Glutamatergic neuron (in vitro differentiated cells): ENCODE measurements around the gene CAVIN1. TPM values are rescaled to one million over a fixed set of nuclear protein-coding genes. Genes with fewer than 3 reads are reported as not detected.

Source experiments
- DNase-seq: peaks from one replicate; pipeline ENCODE4 v3.0.0; 2022
- H3K27ac Mint-ChIP-seq: one replicate; pipeline ENCODE4 v1.8.0; 2020; ENCODE audit warnings: mild to moderate bottlenecking, mixed read lengths, inconsistent platforms; ENCODE audit not compliant: unreplicated experiment
- H3K27me3 Mint-ChIP-seq: one replicate; pipeline ENCODE4 v1.8.0; 2020; ENCODE audit warnings: mild to moderate bottlenecking, moderate library complexity, mixed read lengths, inconsistent platforms; ENCODE audit not compliant: unreplicated experiment
- H3K36me3 Mint-ChIP-seq: one replicate; pipeline ENCODE4 v1.8.0; 2020; ENCODE audit warnings: mild to moderate bottlenecking, mixed read lengths, inconsistent platforms; ENCODE audit not compliant: unreplicated experiment
- H3K4me1 Mint-ChIP-seq: one replicate; pipeline ENCODE4 v1.8.0; 2020; ENCODE audit warnings: mild to moderate bottlenecking, low read depth, mixed read lengths, inconsistent platforms; ENCODE audit not compliant: unreplicated experiment
- H3K4me3 Mint-ChIP-seq: one replicate; pipeline ENCODE4 v1.8.0; 2020; ENCODE audit warnings: mild to moderate bottlenecking, mixed read lengths, inconsistent platforms; ENCODE audit not compliant: unreplicated experiment
- H3K9me3 Mint-ChIP-seq: one replicate; pipeline ENCODE4 v1.8.0; 2020; ENCODE audit warnings: mild to moderate bottlenecking, moderate library complexity, mixed read lengths, inconsistent platforms; ENCODE audit not compliant: unreplicated experiment
- CTCF ChIP-seq: fragments of 200-600 bp; sonication (generic); IDR thresholded peaks from one replicate; pipeline ENCODE4 v1.5.0; 2021; ENCODE audit not compliant: partially characterized antibody, unreplicated experiment
- total RNA-seq: library from RNA; stranded (reverse); fragmentation: NEBNext Ultra II Directional; extraction: Animal tissue kit (Norgen Biotek cat#: 25700); gene quantifications from one replicate; pipeline ENCODE4 v1.2.1, GENCODE V29; 2021; ENCODE audit not compliant: unreplicated experiment

Gene CAVIN1
- total RNA-seq, 1 donor from 2014 or later, result 0.32 TPM

DNA sequence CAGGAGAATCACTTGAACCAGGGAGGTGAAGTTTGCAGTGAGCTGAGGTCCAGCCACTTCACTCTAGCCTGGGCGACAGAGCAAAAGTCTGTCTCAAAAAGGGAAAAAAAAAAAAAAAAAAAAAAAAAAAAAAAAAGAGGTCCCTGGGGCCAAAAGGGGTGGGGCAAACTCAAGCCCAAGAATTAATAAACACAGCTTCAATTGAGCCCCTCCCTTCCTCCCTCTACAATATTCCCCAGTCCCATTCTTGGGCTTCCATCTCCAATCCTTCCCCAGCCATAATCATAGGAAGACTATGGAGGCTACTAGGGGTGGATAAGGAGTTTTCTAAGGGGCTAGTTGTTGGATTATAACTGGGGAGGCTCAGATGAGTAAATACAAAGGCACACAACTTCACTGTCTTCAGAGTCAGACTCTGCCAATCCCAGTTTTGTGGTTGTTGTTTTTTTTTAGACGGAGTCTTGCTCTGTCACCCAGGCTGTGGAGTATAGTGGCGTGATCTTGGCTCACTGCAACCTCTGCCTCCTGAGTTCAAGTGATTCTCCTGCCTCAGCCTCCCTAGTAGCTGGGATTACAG, 9.5 kb downstream of the CAVIN1 start:
- Mint-ChIP-seq H3K36me3 (no peaks in the 10 kb centered on the region), H3K9me3 (no peaks in the 10 kb centered on the region), H3K4me3 (no peak overlapping the region), H3K4me1 (no peaks in the 10 kb centered on the region), H3K27me3 (peaks cover 1% of the 10 kb centered on the region), H3K27ac (no peak overlapping the region)
- TF ChIP-seq CTCF, result no peak
- DNase-seq, result no peak

DNA sequence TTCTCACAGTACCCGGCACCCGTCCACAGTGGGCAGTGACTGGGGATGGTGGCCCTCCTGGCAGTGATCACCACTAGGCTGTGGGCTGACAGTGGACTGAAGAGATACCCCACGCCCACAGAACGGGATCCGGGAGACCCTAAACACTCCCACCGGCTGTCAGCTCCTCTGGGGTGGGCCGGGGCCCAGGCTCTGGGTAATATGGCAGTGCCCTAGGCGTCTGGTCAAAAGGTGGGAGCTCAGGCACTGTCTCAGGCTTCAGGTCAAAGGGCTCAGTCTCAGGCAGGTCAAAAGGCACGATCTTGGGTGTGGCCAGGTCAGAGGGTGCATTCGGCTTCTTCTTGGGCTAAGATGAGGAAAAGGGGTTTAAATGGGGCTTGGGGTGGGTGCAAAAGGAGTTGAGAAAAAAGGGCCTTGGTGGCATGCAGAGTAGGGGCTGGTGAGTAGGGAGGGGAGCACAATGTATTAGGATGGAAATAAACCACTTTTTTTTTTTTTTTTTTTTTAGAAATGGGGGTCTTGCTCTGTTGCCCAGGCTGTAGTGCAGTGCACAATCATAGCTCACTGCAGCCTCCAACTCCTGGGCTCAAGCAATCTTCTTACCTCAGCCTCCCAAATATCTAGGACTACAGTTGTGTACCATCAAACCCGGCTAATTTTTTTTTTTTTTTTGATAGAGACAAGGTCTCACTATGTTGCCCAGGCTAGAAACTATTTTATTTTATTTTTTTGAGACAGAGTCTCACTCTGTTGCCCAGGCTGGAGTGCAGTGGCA, 11.0 kb downstream of the CAVIN1 start:
- no peak for TF ChIP-seq CTCF
- no peaks in the 10 kb centered on the region for H3K4me1 Mint-ChIP-seq
- no peak for DNase-seq
- no peak overlapping the region for H3K27ac Mint-ChIP-seq
- H3K27me3 Mint-ChIP-seq, result peaks cover 5% of the 10 kb centered on the region
- H3K36me3 Mint-ChIP-seq, result no peaks in the 10 kb centered on the region
- H3K4me3 Mint-ChIP-seq, result no peak overlapping the region
- H3K9me3 Mint-ChIP-seq, result no peaks in the 10 kb centered on the region

DNA sequence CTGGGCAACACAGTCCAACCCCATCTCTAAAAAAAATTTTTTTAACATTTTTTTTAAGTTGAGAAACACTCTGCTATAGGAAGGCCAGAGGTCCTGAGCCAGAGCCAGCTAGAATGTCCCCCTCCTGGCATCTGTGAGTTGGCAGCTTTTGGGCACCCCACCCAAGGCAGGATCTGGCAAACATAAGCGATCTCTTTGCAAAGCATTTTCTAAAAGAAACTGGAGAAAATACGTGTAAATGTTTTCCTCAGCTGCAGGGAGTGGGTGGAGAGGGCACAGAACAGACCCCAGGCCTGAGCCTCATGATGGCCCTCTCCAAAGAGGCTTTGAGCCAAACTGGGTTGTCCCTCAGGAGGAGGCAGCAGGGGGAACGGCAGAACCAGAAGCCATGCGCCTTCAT, 11.7 kb downstream of the CAVIN1 start:
- H3K4me3 Mint-ChIP-seq, result no peak overlapping the region
- H3K36me3 Mint-ChIP-seq, result no peaks in the 10 kb centered on the region
- H3K27me3 Mint-ChIP-seq, result peaks cover 5% of the 10 kb centered on the region
- peaks cover 3% of the 10 kb centered on the region for H3K4me1 Mint-ChIP-seq
- H3K9me3 Mint-ChIP-seq, result no peaks in the 10 kb centered on the region
- no peak for DNase-seq
- TF ChIP-seq CTCF, result no peak
- no peak overlapping the region for H3K27ac Mint-ChIP-seq

DNA sequence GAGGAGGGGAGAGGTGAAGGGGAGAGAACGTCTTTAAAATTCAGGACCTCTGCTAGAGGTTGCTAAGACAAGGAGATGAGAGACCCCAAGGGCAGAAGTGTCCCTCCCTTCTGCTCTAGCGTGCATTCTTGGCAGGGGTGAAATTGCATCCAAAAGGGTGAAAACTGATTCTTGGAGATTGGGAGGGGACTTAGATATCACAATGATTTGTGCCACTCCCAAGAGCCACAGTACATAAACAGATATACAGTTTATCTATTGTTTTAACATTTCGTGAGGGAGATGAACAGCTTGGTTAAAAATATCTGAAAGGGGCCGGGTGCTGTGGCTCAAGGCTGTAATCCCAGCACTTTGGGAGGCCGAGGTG, 12.8 kb downstream of the CAVIN1 start:
- no peaks in the 10 kb centered on the region for H3K9me3 Mint-ChIP-seq
- DNase-seq, result no peak
- no peak overlapping the region for H3K4me3 Mint-ChIP-seq
- H3K27me3 Mint-ChIP-seq, result peaks cover 5% of the 10 kb centered on the region
- peaks cover 3% of the 10 kb centered on the region for H3K4me1 Mint-ChIP-seq
- no peaks in the 10 kb centered on the region for H3K36me3 Mint-ChIP-seq
- TF ChIP-seq CTCF, result no peak
- H3K27ac Mint-ChIP-seq, result no peak overlapping the region
